ENCODE measurements around the gene OOEP. TPM values are rescaled to one million over a fixed set of nuclear protein-coding genes. Genes with fewer than 3 reads are reported as not detected.

OOEP gene
- total RNA-seq, 2 donors from 2014 or later: 5.8 TPM; not detected in 1

- Histone ChIP-seq H3K4me1 (replicated peaks) (no peaks in the 10 kb centered on the region), H3K9me3 (no peaks in the 10 kb centered on the region), H3K27ac (no peak overlapping the region), H3K27me3 (replicated peaks; ENCODE audit: insufficient read depth) (no peaks in the 10 kb centered on the region), H3K36me3 (no peaks in the 10 kb centered on the region), H3K4me3 (no peak overlapping the region)
- WGBS: 77% methylated on average over 16 of the region's 16 CpGs
- DNase-seq (ENCODE audit: low spot score): no peak
- TF ChIP-seq CTCF (IDR thresholded peaks at IDR 0.05): no peak
- TF ChIP-seq POLR2A (IDR thresholded peaks at IDR 0.05): no peak
- TF ChIP-seq POLR2AphosphoS5 (IDR thresholded peaks at IDR 0.05): no peak
- intact Hi-C loops (cut with DNase I): no loop called here
These were observed 1.8 kb downstream of the OOEP start for GRCh38 chr6:73367761-73368355.

GRCh38 chr6:73364549-73364948, 5.1 kb downstream of the OOEP start:
- H3K4me1 ChIP-seq (replicated peaks): no peaks in the 10 kb centered on the region
- intact Hi-C loops (cut with DNase I): no loop called here
- H3K4me3 ChIP-seq: no peak overlapping the region
- 95% methylated on average over 9 of the region's 9 CpGs for whole genome bisulfite sequencing
- H3K36me3 ChIP-seq: no peaks in the 10 kb centered on the region
- H3K9me3 ChIP-seq: no peaks in the 10 kb centered on the region
- no peak for DNase-seq (ENCODE audit: low spot score)
- H3K27me3 ChIP-seq (replicated peaks; ENCODE audit: insufficient read depth): no peaks in the 10 kb centered on the region
- no peak overlapping the region for H3K27ac ChIP-seq
- TF ChIP-seq CTCF (IDR thresholded peaks at IDR 0.05) (no peak), POLR2A (IDR thresholded peaks at IDR 0.05) (no peak), POLR2AphosphoS5 (IDR thresholded peaks at IDR 0.05) (no peak)

GRCh38 chr6:73364121-73364520, 5.6 kb downstream of the OOEP start:
- intact Hi-C loops (cut with DNase I): no loop called here
- no peak for TF ChIP-seq POLR2AphosphoS5 (IDR thresholded peaks at IDR 0.05)
- TF ChIP-seq POLR2A (IDR thresholded peaks at IDR 0.05): no peak
- Histone ChIP-seq H3K27me3 (replicated peaks; ENCODE audit: insufficient read depth) (no peaks in the 10 kb centered on the region), H3K4me3 (no peak overlapping the region), H3K4me1 (replicated peaks) (no peaks in the 10 kb centered on the region), H3K9me3 (no peaks in the 10 kb centered on the region), H3K27ac (no peak overlapping the region), H3K36me3 (no peaks in the 10 kb centered on the region)
- 88% methylated on average over 14 of the region's 14 CpGs for WGBS
- DNase-seq (ENCODE audit: low spot score): no peak

GRCh38 chr6:73363537-73363875, 6.2 kb downstream of the OOEP start:
- TF ChIP-seq CTCF (IDR thresholded peaks at IDR 0.05) (no peak), POLR2AphosphoS5 (IDR thresholded peaks at IDR 0.05) (no peak), POLR2A (IDR thresholded peaks at IDR 0.05) (no peak)
- no peaks in the 10 kb centered on the region for H3K4me1 ChIP-seq (replicated peaks)
- no peak overlapping the region for H3K27ac ChIP-seq
- no peak for DNase-seq (ENCODE audit: low spot score)
- H3K9me3 ChIP-seq: no peaks in the 10 kb centered on the region
- intact Hi-C loops (cut with DNase I): no loop called here
- WGBS: 98% methylated on average over 23 of the region's 23 CpGs
- no peaks in the 10 kb centered on the region for H3K27me3 ChIP-seq (replicated peaks; ENCODE audit: insufficient read depth)
- no peaks in the 10 kb centered on the region for H3K36me3 ChIP-seq
- H3K4me3 ChIP-seq: no peak overlapping the region

- intact Hi-C loops (cut with DNase I): no loop called here
- Histone ChIP-seq H3K27ac (no peak overlapping the region), H3K4me3 (no peak overlapping the region), H3K9me3 (no peaks in the 10 kb centered on the region), H3K27me3 (replicated peaks; ENCODE audit: insufficient read depth) (no peaks in the 10 kb centered on the region), H3K36me3 (no peaks in the 10 kb centered on the region), H3K4me1 (replicated peaks) (no peaks in the 10 kb centered on the region)
- TF ChIP-seq CTCF (IDR thresholded peaks at IDR 0.05) (no peak), POLR2A (IDR thresholded peaks at IDR 0.05) (no peak), POLR2AphosphoS5 (IDR thresholded peaks at IDR 0.05) (no peak)
- WGBS: 96% methylated on average over 31 of the region's 31 CpGs
- no peak for DNase-seq (ENCODE audit: low spot score)
These were observed 6.7 kb downstream of the OOEP start for GRCh38 chr6:73362869-73363536.
